Stimulated activated CD4-positive, alpha-beta T cell treated with anti-CD3 and anti-CD28 coated beads, Interleukin-15, amount 100 ng/mL, for 1 hour (primary cell): ENCODE results near the gene RIPOR3.

ENCODE experiments used
- DNase-seq, 2 donors: peaks; one replicate each; pipeline ENCODE4 v3.0.0-alpha.2; 2020; ENCODE audit warnings: low read depth in 1 of 2, low spot score in 1 of 2

The RIPOR3 gene

DNA sequence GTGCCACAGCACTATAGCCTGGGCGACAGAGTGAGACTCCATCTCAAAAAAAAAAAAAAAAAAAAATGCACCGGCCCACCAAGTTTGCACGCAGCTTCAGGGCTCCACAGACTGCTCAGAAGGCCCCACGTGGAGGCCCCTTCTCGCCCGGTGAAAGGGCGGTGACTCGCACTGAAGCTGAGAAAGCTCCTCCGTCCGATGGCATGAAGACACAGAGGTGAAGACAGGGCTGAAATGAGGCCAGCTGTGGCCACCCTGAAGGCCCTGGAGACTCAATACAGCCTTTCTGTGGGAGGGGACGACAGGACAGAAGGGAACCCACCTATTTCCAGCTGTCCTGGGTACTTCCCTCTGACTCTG is 97.1 kb downstream of the RIPOR3 start:
- no peak for DNase-seq

DNA sequence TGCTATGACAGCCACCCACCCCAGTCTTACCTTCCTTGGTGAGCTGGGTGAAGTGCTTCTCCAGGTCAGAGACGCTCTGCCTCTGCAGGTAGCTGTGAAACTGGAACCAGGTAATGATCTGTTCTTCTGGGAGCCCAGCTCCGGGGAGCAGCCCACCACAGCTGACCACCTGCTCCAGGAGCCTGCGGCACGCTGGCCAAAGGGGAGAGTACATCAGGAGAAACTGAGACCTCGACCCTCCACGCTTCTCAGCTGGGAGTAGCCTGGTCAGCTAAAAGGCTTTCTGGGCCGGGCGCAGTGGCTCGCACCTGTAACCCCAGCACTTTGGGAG is 98.4 kb downstream of the RIPOR3 start:
- no peak for DNase-seq

DNA sequence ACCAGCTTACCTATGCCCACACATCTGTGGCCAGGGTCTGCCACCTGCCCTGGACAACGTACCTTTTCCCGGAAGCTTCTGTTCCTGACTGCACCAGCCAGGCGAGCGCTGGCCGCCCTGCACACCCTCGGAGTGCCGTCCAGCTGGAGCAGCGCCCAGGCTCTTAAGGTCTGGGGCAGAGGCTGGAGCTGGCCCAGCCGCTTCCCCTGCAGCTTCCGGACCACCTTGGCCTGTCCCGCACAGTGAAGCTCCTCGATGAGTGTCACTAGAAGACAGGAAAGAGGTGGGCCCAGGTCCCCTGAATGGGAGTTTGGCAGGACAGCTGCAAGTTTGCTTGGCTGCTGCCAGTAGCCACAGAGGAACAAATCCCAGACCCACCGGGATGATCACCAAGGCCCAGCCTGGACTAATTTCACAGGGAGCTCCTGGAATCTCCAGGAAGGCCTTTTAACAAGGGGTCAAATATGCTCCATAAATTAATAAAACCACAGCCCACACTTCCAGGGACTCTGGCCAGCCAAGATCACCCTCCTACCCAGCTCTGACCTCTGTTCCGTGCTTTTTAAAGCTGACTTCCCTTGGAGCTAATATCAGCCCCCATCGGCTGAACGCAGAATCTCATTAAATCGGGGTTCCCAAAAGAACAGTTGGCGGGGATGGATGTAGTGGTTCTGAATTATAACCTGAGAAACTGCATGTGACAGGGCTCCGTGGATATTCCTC is 98.9 kb downstream of the RIPOR3 start:
- DNase-seq = no peak

DNA sequence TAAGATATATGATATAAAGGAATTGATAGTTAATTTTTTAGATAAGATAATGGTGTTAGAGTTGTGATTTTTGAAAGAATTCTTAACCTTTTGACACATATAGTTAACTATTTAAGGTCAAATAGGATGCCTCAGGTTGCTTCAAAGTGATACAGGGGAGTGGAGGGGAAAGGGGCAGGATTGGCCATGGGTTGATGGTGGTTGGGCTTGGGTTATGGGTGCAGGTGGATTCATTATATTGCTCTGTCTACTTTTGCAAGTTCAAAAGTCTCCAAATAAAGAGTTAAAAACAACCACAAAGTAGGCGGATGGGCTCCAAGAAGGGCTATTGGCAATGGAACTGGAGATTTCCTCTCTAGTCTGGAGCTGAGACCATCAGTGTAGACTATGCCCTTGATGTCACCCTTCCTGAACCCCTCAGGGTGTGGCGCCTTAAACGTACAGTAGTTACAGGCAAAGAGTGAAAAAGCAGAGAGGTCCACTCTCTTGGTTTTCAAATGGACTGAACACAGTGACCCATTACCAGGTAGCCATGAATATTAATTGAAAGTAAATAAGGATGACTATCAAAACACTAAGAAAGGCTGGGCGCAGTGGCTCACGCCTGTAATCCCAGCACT is 100.0 kb downstream of the RIPOR3 start:
- DNase-seq = no peak

DNA sequence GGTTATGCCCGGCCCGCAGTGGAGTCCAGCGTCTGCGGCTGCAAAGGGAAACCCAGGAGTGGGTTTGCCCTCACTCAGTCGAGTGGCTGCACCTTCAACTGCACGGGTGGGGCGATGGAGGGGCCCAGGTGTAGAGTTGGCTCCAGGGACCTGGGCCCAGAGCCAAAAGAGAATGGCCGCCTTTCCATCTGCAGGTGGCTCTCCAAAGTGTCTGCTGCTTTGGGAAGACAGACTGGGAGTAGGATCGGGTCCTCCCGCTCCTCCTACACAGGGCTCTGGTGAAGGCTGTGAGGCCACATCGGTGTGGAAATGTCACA is 101.0 kb downstream of the RIPOR3 start:
- DNase-seq = no peak

DNA sequence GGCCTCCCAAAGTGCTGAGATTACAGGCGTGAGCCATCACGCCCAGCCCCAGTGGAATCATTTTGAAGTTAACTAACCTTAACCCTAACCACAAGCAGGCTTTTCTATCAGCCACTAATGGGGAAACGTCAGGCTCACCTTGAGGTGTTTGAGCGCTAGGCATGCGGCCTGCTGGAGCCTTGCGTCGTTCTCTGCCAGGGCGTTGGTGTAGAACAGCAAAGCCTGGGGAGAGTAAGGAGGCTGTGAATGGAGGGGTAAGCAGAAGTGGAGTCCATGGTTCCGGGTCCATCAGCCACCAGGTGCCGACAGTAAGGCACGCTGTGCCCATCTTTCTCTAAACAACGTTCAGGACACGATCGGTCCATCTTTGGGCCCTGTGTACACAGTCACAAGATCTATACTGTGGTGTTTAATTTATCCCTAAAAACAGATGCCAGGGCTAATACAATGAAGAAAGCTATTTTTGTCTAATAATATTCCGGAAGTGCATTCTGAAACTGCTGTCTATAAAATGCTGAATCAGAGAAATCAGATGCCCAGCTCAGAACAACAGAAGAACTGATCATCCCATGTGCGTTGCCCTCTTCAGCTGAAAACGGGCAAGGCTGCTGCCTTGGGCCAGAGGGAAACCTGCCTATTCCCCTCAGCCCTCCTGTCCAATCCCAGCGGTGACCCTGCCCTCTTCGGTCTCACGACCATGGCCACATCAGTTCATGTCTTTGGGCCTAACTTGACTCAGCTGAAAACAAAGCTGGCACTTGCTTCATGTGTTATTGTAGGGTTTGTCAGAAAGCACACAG is 101.6 kb downstream of the RIPOR3 start:
- no peak for DNase-seq

DNA sequence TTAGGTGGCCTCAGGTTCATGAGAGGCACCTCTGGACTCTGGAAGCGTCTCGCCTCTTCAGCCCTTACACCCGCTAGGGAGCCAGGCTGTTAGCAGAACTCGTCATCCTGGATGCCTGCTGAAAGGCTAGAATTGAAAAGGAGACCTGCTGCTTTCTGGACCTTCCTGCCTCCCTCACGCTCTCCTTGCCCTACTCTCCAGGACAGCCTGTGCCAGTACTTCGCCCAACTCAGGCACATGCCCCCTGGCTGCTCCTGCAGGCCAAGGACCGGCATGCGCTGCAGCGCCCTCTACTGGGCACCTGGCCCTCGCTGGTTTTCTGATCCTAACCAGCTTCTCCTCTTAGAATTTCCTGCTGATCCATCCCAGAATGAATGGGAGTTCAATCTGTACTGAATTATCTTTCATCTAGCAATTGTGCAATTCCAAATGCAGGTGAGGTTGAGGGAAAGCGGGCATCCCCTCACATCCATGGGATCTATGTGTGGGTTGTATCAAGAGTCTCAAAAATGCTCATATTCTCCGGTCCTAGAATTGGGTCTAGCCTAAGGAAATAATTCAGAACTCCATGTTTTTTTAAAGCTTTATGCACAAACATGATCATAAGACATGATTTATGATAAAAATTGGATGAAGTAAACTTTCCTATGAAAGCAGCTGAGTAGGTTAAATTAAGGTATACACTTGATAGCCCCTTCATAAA is 103.2 kb downstream of the RIPOR3 start:
- peak; percentile 45 to 71 for DNase-seq

DNA sequence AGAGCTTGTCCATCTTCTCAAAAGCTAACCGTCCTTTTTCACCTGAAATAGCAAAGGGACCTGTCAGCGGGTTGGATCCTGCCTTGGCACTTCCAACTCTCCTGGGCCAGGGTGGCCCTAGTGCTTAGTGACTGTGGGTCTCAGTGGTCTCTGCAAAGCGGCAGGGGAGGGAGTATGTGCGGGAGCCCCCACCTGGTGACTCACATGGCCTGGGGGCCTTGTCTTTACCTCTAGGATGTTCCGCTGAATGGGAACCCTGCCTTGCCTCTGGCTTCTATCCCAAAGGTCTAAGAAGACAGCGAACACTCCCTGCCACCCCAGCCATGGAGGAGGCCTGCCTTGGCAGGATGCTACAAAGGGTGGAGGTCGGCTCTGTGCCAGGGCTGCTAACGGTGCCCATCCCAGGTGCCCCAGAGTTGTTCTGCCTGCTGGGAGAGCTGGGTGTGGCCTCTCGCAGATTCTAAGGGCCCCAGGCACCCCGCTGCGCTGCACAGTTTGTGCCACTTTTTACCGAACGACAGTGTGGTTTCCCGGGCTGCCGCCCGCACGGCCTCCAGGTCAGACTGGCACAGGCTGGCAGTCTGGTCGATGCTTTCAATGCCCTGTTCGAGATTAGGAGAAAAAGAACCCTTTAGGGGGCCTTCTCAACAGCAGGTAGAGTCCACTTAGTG is 103.9 kb downstream of the RIPOR3 start:
- DNase-seq = no peak

DNA sequence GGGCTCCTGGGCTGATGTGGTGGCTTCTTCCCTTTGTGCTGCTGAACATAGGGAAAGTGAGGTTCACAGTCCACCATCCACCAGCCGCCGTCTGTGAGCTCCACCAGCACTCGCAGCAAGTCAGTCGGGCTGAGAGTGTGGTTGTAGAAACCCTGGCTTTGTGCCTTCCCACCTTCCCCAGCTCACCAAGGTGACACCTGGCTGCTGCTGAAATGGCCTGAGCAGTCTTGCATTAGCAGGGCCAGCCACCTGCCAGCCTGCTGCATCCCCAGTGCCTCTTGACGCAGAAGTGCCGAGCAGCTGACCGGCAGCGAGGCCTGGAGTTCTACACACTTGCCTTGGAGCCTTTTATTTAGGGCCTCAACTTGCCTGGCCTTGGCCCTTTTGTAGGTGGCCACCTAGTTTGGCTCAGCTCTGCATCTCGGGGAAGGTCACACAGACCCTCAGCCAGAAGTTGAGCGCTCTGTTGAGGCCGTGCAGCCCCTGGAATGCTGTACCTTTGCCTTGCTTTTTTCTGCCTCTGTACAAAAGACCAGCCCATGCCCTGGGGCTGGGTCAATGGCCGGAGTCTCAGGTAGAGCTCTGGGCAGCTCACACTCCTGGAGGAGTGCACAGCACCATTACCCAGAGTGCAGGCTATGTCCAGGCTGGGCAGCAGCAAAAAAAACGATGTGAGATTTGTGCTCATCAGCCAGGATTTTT is 104.7 kb downstream of the RIPOR3 start:
- no peak for DNase-seq

DNA sequence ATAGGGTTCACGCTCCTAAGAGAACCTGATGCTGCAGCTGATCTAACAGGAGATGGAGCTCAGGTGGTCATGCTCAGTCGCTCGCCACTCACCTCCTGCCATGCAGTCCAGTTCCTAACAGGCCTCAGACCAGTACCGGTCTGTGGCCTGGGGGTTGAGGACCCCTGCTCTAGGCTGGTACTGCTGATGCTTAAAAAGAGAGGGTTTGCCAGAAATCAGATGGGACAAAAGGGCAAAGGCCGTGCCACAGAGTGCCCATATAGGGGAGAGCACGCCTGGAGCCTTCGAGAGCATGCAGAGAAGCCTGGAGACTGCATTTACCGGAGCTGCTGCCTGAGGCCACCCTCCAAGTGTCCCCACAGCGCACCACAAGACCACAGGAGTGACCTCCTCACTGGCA is 105.7 kb downstream of the RIPOR3 start:
- DNase-seq = no peak

DNA sequence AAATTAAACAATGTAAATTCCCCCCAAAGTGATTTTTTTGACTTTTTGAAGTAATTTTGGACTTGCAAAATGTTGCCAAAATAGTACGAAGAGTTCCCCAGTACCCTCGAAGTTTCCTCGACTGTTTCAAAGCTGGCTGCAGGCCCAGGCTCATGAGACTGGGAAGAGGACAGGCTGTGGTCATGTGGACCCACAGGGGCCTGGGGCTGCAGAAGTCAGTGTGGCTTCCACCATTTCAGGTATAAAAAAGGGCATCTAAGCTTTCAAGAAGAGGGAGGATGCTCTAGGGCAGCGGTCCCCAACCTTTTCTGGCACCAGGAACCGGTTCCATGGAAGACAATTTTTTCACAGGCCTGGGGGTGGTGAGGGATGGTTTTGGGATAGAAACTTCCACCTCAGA is 106.1 kb downstream of the RIPOR3 start:
- no peak for DNase-seq

DNA sequence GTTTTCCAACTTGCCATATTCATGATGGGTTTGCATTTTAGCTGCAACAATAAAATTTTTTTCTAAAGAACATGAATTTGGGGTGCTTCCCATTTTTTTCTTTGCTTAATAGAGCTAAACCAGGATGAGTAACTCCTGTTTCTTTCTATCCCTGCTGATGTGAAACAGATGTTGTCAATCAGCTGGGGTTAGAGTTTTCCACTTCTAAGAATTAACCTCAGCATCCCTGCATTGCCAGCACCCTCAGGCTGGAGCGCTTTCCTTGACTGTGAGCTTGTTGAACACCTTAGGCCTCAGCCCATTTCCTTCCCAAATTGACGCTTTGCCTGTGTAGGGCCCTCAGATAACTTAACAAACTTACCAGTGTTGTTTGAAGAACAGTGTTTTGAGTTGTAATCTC is 106.7 kb downstream of the RIPOR3 start:
- DNase-seq = no peak

DNA sequence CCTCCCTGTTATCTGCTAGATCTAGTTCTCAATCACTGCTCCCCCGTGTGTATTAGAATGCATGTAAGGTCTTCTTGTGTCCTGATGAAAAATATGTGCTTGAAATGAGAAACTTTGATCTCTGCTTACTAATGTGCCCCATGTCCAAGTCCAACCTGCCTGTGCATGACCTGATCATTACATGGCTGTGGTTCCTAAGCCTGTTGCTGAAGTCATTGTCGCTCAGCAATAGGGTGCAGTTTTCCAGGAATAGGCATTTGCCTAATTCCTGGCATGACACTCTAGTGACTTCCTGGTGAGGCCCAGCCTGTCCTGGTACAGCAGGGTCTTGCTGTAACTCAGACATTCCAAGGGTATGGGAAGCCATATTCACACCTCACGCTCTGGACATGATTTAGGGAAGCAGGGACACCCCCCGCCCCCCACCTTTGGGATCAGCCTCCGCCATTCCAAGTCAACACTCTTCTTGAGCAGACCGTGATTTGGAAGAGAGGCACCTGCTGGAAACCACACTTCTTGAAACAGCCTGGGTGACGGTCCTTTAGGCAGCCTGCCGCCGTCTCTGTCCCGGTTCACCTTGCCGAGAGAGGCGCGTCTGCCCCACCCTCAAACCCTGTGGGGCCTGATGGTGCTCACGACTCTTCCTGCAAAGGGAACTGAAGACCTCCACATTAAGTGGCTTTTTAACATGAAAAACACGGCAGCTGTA is 107.7 kb downstream of the RIPOR3 start:
- no peak for DNase-seq

DNA sequence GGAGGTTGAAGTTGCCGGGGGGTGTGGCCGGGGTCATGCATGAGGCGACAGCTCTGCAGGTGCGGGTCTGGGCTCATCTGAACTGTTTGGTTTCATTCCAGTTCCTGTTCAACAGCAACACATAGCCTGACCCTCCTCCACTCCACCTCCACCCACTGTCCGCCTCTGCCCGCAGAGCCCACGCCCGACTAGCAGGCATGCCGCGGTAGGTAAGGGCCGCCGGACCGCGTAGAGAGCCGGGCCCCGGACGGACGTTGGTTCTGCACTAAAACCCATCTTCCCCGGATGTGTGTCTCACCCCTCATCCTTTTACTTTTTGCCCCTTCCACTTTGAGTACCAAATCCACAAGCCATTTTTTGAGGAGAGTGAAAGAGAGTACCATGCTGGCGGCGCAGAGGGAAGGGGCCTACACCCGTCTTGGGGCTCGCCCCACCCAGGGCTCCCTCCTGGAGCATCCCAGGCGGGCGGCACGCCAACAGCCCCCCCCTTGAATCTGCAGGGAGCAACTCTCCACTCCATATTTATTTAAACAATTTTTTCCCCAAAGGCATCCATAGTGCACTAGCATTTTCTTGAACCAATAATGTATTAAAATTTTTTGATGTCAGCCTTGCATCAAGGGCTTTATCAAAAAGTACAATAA is 108.6 kb downstream of the RIPOR3 start:
- no peak for DNase-seq

DNA sequence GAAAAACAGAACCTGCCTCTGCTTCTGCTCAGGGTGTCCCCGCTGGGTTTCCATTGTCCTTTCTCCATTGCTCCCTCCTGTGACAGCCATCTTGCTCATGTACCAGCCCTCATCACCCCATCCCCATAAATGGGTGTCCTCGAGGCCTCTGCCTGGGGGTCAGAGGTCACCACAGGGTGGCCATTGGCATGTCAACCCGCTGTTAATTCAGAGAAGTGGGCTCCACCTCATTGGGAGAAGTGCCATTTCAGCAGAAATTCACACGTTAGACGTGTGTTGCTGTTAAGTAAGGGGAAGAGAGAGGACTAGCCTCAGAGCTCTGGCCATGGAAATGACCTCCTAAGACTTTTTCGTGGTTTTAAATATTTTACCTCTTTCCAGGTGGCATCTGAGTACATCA is 109.2 kb downstream of the RIPOR3 start:
- no peak for DNase-seq

DNA sequence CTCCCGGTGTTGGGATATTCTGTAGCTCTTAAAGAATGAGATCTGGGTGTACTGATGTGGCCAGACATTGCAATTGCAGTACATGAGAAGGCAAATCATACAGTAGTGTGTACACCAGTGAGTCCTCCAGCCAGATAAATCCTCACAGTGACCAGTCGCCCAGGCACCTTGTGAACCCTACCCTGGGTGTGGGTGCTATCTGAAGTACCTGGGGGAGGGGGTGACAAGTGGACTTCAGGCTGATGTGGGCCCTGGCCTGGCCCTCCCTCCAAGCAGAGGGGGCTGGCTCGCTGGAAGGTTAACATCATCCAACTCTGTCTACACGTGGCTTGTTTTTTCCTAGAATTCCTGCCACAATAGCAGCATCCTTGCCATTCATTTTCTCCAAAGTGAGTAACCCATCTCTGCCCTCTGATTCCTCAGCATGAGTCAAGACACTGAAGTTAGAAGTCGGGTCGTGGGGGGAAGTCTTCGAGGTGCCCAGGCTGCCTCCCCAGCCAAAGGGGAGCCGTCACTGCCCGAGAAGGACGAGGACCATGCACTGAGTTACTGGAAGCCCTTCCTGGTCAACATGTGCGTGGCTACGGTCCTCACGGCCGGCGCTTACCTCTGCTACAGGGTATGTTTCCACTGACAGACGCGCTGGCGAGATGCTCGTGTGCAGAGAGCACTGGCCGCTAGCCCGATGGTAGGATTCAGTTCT is 110.3 kb downstream of the RIPOR3 start:
- DNase-seq = no peak

DNA sequence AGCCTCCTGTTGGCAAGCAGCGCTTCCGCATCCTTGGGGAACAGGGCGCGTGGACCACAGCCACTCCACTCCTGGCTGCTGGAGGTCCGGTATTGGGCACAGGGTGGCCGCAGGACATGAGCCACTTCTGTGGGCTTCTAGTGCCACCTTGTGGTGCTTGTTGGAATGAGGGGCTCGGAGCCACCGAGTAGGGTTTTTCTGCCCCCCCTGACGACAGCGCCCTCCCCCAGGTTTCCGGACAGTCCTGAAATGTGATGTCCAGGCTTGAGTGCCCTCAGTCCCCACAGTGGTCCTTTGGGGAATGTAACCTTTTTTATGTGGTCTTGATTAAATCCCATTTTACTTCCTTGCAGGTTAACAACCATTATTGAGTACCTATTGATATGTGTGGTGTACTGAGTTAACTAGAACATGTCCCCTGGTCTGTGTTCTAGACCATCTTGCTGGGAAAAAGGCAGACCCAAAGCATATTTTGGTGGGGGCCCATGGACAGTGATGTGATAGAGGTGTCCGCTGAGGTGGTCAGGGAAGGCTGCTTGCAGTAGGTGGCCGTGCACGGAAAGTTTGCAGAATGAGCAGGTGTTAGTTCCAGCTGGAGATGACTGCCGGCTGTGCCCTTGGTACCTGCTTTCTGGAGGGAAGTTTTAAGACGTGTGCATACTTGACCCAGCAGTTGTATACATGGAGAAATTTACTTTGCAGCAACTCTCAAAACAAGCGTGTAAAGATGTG is 111.2 kb downstream of the RIPOR3 start:
- peak in 1 of 2 donors; percentile 31 for DNase-seq

DNA sequence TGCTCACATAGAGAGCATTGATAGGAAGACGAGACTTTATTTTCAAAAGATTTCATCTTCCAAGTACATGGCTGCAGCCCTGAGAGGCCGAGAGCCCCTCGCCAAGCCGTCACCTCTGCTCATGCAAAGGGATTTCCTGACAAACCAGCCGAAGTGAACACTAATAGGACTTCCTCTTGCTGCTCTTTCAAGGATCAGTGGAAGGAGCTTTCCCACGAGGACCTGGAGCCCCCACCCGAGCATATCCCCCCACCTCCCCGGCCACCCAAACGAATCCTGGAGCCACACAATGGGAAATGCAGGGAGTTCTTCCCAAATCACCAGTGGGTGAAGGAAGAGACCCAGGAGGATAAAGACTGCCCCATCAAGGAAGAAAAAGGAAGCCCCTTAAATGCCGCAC is 111.8 kb downstream of the RIPOR3 start:
- no peak for DNase-seq

DNA sequence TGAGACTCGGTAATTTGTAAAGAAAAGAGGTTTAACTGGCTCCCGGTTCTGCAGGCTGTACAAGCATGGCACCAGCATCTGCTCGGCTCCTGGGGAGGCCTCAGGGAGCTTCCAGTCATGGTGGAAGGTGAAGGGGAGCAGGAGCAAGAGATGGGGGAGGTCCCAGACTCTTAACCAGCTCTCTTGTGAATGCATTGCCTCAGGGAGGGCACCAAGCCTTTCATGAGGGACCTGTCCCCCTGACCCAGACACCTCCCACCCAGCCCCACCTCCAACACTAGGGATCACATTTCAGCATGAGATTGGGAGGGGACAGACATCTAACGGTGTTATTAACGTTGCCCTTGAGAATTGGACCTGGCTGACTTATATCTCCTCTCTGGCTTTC is 112.6 kb downstream of the RIPOR3 start:
- DNase-seq = no peak
